Activated CD8-positive, alpha-beta T cell treated with anti-CD3 and anti-CD28 coated beads, Interleukin-2, amount 10 ng/mL, durations not matched to agents 7 days and 5 days (primary cell): ENCODE results near the gene RTL1. TPM values are rescaled to one million over a fixed set of nuclear protein-coding genes. Genes with fewer than 3 reads are reported as not detected.

Source experiments
- ATAC-seq: fragments of 150-1000 bp; cut with Tn5 transposase; one replicate; pipeline ENCODE4 v1.10.0; 2021; ENCODE audit warnings: moderate library complexity
- CTCF ChIA-PET: fragments of 350-600 bp; sonication (Branson Sonifier 250); formaldehyde crosslinking; loops from one replicate; lab custom pipeline; 2021; ENCODE audit warnings: antibody characterized with exemption; lab: Charles Lee
- POLR2A ChIA-PET: fragments of 350-600 bp; sonication (Branson Sonifier 250); formaldehyde crosslinking; loops from one replicate; lab custom pipeline; 2021; ENCODE audit warnings: antibody characterized with exemption; lab: Charles Lee
- DNase-seq: peaks from one replicate; pipeline ENCODE4 v3.0.0-alpha.2; 2020
- H3K27ac Mint-ChIP-seq: one replicate; pipeline ENCODE4 v1.8.0; 2021; ENCODE audit warnings: mild to moderate bottlenecking, mixed read lengths
- H3K27me3 Mint-ChIP-seq: one replicate; pipeline ENCODE4 v1.8.0; 2021; ENCODE audit warnings: low read depth, mixed read lengths
- H3K36me3 Mint-ChIP-seq: one replicate; pipeline ENCODE4 v1.8.0; 2021; ENCODE audit warnings: low read depth, mixed read lengths
- H3K4me1 Mint-ChIP-seq: one replicate; pipeline ENCODE4 v1.8.0; 2021; ENCODE audit warnings: low read depth, mixed read lengths
- H3K4me3 Mint-ChIP-seq: one replicate; pipeline ENCODE4 v1.8.0; 2021; ENCODE audit warnings: mild to moderate bottlenecking, mixed read lengths
- H3K9me3 Mint-ChIP-seq: one replicate; pipeline ENCODE4 v1.8.0; 2022; ENCODE audit warnings: mixed read lengths; ENCODE audit not compliant: insufficient read depth
- total RNA-seq, 2 experiments: library from RNA; stranded (reverse); gene quantifications; one replicate each; pipeline ENCODE4 v1.2.3, GENCODE V29; 2021

RTL1 gene
- total RNA-seq, 2 experiments from 2014 or later: not detected

GRCh38 chr14:100894416-100894815 lies 9.1 kb downstream of the RTL1 start:
- Mint-ChIP-seq H3K27ac (no peak overlapping the region), H3K36me3 (no peaks in the 10 kb centered on the region), H3K9me3 (no peaks in the 10 kb centered on the region), H3K4me3 (no peak overlapping the region), H3K4me1 (no peaks in the 10 kb centered on the region), H3K27me3 (peaks cover 14% of the 10 kb centered on the region)
- DNase-seq (no peak), ATAC-seq (no peak)
- POLR2A ChIA-PET: no interaction called here
- CTCF ChIA-PET: no interaction called here

- Mint-ChIP-seq H3K4me3 (no peak overlapping the region), H3K36me3 (no peaks in the 10 kb centered on the region), H3K27ac (no peak overlapping the region), H3K27me3 (peaks cover 9% of the 10 kb centered on the region), H3K4me1 (no peaks in the 10 kb centered on the region), H3K9me3 (no peaks in the 10 kb centered on the region)
- no peak for DNase-seq
- ChIA-PET CTCF (no interaction called here), POLR2A (no interaction called here)
- ATAC-seq: no peak
These were observed 9.8 kb downstream of the RTL1 start for GRCh38 chr14:100893760-100894159.

GRCh38 chr14:100893228-100893601 lies 10.3 kb downstream of the RTL1 start:
- Mint-ChIP-seq H3K4me3 (no peak overlapping the region), H3K9me3 (no peaks in the 10 kb centered on the region)
- no peak for ATAC-seq

GRCh38 chr14:100892496-100893227 lies 10.9 kb downstream of the RTL1 start:
- DNase-seq: no peak
- no peak overlapping the region for H3K27ac Mint-ChIP-seq
- H3K9me3 Mint-ChIP-seq: no peaks in the 10 kb centered on the region
- ChIA-PET CTCF (no interaction called here), POLR2A (no interaction called here)
- no peaks in the 10 kb centered on the region for H3K4me1 Mint-ChIP-seq
- no peak overlapping the region for H3K4me3 Mint-ChIP-seq
- H3K27me3 Mint-ChIP-seq: peaks cover 10% of the 10 kb centered on the region
- H3K36me3 Mint-ChIP-seq: no peaks in the 10 kb centered on the region
- no peak for ATAC-seq

More at GRCh38 chr14:100893228-100893601, 10.3 kb downstream of the RTL1 start:
- CTCF ChIA-PET: no interaction called here
- Mint-ChIP-seq H3K36me3 (no peaks in the 10 kb centered on the region), H3K27me3 (peaks cover 6% of the 10 kb centered on the region), H3K27ac (no peak overlapping the region), H3K4me1 (no peaks in the 10 kb centered on the region)
- POLR2A ChIA-PET: no interaction called here
- DNase-seq: no peak

- ATAC-seq (no peak), DNase-seq (no peak)
- Mint-ChIP-seq H3K4me1 (no peaks in the 10 kb centered on the region), H3K27me3 (peaks cover 10% of the 10 kb centered on the region), H3K27ac (no peak overlapping the region), H3K36me3 (no peaks in the 10 kb centered on the region), H3K4me3 (no peak overlapping the region), H3K9me3 (no peaks in the 10 kb centered on the region)
- ChIA-PET CTCF (no interaction called here), POLR2A (no interaction called here)
These were observed 11.7 kb downstream of the RTL1 start for GRCh38 chr14:100891501-100892445.

GRCh38 chr14:100891051-100891450 lies 12.5 kb downstream of the RTL1 start:
- no peaks in the 10 kb centered on the region for H3K9me3 Mint-ChIP-seq
- H3K4me1 Mint-ChIP-seq: no peaks in the 10 kb centered on the region
- peaks cover 10% of the 10 kb centered on the region for H3K27me3 Mint-ChIP-seq
- POLR2A ChIA-PET: no interaction called here
- H3K27ac Mint-ChIP-seq: no peak overlapping the region
- ATAC-seq (no peak), DNase-seq (no peak)
- H3K36me3 Mint-ChIP-seq: no peaks in the 10 kb centered on the region
- H3K4me3 Mint-ChIP-seq: no peak overlapping the region
- CTCF ChIA-PET: no interaction called here

GRCh38 chr14:100890061-100890850 lies 13.3 kb downstream of the RTL1 start:
- POLR2A ChIA-PET: no interaction called here
- ATAC-seq (no peak), DNase-seq (no peak)
- Mint-ChIP-seq H3K27ac (no peak overlapping the region), H3K9me3 (no peaks in the 10 kb centered on the region), H3K27me3 (peaks cover 10% of the 10 kb centered on the region), H3K4me1 (no peaks in the 10 kb centered on the region), H3K36me3 (no peaks in the 10 kb centered on the region), H3K4me3 (no peak overlapping the region)
- CTCF ChIA-PET: no interaction called here

GRCh38 chr14:100889641-100890040 lies 13.9 kb downstream of the RTL1 start:
- no peaks in the 10 kb centered on the region for H3K9me3 Mint-ChIP-seq
- H3K27ac Mint-ChIP-seq: no peak overlapping the region
- H3K4me3 Mint-ChIP-seq: no peak overlapping the region
- ChIA-PET POLR2A (no interaction called here), CTCF (no interaction called here)
- H3K36me3 Mint-ChIP-seq: no peaks in the 10 kb centered on the region
- DNase-seq: no peak
- ATAC-seq: no peak
- peaks cover 10% of the 10 kb centered on the region for H3K27me3 Mint-ChIP-seq
- no peaks in the 10 kb centered on the region for H3K4me1 Mint-ChIP-seq

- CTCF ChIA-PET: no interaction called here
- Mint-ChIP-seq H3K4me1 (no peaks in the 10 kb centered on the region), H3K27me3 (peaks cover 10% of the 10 kb centered on the region), H3K27ac (no peak overlapping the region), H3K36me3 (no peaks in the 10 kb centered on the region), H3K9me3 (no peaks in the 10 kb centered on the region), H3K4me3 (no peak overlapping the region)
- DNase-seq (no peak), ATAC-seq (no peak)
- POLR2A ChIA-PET: no interaction called here
These were observed 14.7 kb downstream of the RTL1 start for GRCh38 chr14:100888789-100889315.

- Mint-ChIP-seq H3K36me3 (no peaks in the 10 kb centered on the region), H3K4me1 (no peaks in the 10 kb centered on the region), H3K27me3 (peaks cover 10% of the 10 kb centered on the region), H3K27ac (no peak overlapping the region), H3K9me3 (no peaks in the 10 kb centered on the region), H3K4me3 (no peak overlapping the region)
- ATAC-seq (no peak), DNase-seq (no peak)
- ChIA-PET CTCF (no interaction called here), POLR2A (no interaction called here)
These were observed 15.7 kb downstream of the RTL1 start for GRCh38 chr14:100887728-100888335.

GRCh38 chr14:100885617-100886016 lies 17.9 kb downstream of the RTL1 start:
- ATAC-seq: no peak
- Mint-ChIP-seq H3K9me3 (peaks cover 4% of the 10 kb centered on the region), H3K27me3 (peaks cover 10% of the 10 kb centered on the region), H3K4me3 (no peak overlapping the region), H3K27ac (no peak overlapping the region), H3K36me3 (no peaks in the 10 kb centered on the region), H3K4me1 (no peaks in the 10 kb centered on the region)
- POLR2A ChIA-PET: no interaction called here
- CTCF ChIA-PET: no interaction called here
- DNase-seq: no peak
